Pulmonary artery endothelial cell (primary cell): Measurements from ENCODE around the gene RSPRY1. TPM values are rescaled to one million over a fixed set of nuclear protein-coding genes. Genes with fewer than 3 reads are reported as not detected.

Source experiments
- DNase-seq: peaks from one replicate; pipeline ENCODE4 v3.0.0-alpha.2; 2011; ENCODE audit warnings: low read depth, low spot score
- total RNA-seq: library from RNA; depleted of rRNA; stranded (reverse); fragments of >200 nt; gene quantifications from 2 replicates; pipeline ENCODE4 v1.2.3, GENCODE V29; 2014

The RSPRY1 gene
- 65.5 and 90.7 TPM in 2 replicates for total RNA-seq

DNA sequence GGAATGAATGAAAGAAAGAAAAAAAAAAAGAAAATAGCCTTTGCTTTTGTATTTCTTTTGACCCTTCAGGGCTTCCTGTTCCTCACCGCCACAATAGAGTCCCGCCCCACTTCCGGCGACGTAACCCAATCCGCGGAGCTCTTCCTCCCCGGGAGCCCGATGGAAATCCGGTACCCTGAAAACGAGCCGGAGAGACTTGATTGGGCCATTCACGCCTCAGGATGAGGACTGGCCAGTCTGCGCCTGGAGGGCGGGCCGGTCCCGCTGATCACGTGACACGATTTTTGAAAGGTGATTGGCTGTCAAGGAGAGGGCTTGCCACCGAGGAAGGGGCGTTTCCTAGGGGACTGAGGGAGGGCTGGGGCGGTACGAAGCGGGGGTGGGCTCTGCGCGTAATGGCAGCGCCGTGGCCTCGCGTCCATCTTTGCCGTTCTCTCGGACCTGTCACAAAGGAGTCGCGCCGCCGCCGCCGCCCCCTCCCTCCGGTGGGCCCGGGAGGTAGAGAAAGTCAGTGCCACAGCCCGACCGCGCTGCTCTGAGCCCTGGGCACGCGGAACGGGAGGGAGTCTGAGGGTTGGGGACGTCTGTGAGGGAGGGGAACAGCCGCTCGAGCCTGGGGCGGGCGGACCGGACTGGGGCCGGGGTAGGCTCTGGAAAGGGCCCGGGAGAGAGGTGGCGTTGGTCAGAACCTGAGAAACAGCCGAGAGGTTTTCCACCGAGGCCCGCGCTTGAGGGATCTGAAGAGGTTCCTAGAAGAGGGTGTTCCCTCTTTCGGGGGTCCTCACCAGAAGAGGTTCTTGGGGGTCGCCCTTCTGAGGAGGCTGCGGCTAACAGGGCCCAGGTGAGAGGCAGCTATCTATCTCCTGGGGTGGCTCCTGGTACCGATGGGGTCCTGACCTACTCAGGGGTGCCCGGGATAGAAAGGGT lies at the start of gene RSPRY1, which contains the start of gene PSME3IP1:
Gene RSPRY1 (plus strand): TSS at position 385 of the 927 bp plus-strand sequence. CDS start 18,330 bp downstream, outside the sequence.
Gene PSME3IP1 (minus strand): TSS at position 95 of the 927 bp plus-strand sequence. CDS start 12,185 bp downstream, outside the sequence.
- DNase-seq = peak; percentile 97

DNA sequence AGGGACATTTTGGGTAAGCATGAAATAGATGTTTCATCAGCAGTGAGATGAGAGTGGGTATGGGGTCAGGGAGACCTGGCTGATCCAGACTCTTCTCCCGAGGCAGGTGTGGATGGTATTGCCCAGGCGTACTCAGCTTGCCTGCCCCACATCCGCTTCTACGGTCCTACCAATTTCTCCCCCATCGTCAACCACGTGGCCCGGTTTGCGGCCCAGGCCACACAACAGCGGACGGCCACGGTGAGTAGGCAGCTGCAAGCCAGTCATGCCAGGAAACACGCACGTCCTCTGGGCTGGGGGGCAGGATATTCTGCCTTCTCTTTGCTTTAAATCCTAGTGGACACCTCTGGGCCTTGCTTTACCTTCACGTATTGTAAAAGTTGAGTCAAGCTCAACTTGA lies 49.1 kb upstream of the RSPRY1 start:
- no peak for DNase-seq

- DNase-seq = no peak
Observed at GRCh38 chr16:57137566-57138273, 48.4 kb upstream of the RSPRY1 start.

- no peak for DNase-seq
Observed at GRCh38 chr16:57138281-57138935, 47.7 kb upstream of the RSPRY1 start.

DNA sequence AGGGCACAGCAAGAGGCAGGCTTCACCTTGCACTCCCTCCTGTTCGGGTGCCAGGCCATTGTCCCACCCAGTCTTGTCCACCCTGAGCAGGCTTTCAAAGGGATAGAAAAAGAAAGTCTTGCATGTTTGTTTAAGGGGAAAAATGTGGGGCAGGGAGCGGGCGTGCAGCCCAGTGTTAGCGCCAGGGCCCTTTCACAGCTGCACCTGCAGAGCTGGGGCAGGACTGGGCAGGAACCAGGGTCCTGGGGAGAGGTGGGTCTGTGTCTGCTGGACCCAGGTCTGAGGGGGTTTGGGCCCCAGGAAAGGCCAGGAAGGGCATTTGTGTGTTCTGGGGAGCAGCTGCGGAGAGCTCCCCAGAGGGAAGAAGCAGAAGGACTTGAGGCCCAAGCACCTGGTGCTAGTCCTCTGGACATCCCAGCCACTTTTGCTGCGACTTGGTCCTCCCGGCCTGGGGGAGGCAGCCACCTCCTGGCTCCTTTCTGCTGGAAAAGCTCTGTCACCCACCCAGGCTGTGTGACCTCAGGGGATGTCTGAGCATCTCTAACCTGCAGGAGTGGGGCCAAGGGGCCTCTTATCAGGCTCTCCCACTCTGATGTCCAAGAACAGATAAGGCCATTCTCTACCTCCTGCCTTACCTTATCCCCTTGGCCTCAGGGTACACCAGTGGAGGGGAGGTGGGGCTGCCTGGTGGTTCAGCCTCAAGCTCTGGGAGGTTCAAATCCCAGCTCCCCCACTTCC lies 45.0 kb upstream of the RSPRY1 start:
- no peak for DNase-seq

DNA sequence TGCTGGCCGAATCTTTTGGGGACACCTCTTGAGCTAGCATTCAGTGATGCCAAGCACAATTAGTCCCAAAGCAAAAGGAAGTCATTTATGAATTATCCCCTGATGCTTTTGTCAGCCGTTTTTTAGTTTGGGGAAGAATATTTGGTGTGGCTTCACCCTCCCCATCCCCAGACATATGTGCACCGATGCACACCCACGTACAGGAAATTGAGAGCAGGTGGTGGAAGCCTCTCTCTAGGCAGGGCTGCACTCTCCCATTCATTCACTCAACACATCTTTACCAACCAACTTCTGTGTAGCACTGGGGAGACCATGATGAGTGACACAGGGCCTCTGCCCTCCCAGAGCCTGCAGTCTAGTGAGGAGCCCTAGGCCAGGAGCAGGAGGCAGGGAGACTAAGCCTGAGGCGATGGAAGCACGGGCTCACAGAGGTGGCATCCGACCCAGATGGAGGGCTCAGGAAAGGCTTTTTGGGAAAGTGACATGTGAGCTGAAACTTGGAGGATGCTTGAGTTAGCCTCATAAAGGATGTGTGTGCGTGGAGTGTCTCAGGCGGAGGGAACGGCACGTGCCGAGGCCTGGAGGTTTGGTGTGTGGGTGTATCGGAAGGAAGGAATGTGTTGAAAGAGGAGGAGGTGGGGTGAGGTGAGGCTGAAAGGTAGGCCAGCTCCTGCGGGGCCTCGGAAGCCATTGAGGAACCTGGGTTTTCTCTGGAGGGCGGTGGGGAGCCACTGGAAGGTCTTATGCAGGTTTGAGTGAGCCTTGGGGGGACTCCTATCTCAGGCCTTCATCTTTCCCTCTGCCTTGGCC lies 44.1 kb upstream of the RSPRY1 start:
- DNase-seq = no peak

- DNase-seq = no peak
Observed at GRCh38 chr16:57143149-57143921, 42.8 kb upstream of the RSPRY1 start.

DNA sequence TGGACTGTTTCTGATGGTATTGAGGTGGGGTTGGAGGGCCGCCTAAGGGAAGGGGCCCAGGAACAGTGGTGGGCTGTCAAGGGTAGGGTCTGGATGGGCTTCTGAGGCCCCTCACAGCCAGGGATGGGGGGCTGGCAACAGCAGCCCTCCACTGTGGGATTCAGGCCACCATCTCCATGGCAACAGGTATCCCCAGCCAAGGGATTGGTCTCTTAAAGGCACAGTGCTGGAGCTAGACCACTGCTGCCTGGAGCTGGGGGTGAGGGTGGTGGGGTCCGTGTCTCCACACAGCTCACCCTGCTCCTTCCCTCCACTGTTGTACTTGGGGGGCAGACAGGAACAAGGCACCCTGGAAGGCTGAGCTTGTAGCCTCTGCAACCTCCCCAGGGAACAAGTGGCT lies 42.1 kb upstream of the RSPRY1 start:
- no peak for DNase-seq

DNA sequence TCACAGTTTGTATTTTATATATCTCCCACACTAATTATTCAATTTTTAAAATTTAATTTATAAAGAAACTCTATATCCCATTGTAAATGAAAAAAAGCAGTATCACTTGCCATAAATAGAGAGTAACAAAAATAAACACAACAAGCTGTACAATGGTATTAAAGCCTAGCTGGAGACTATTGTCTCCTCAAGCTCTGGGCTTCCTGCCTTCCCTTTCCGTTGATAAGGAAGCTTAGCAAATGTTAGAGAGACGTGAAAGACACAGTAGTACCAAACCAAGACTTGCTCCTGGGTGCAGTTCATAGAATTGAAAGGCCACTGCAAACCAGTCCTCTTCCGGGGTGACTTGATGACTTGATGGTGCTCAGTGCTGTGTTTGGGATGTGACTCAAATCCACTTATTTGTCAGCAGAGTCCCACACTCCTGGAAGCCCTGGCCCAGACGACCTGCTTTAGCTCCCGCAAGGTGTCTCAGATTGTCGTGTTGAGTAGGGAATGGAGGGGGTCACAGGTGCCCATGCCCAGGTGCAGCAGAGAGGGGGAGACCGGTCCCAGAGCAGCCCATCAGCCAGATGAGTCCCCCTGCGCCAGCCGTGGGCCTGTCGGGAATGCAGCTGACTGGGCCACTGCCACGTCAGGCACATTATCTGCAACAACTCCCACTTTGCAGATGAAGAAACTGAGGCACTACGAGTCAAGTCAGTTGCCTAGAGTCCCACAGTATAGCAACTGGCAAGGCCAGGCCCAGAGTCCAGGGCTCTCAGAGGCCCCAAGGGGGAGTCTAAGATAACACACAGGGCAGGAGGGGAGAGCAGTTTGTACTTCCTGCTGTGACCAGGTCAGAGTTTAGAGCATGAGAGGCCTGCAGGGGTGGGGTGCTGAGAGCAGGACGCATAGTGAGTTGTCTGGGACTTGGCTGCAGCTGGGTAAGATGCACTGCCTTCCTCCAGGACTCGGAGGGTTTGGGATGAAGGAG lies 40.8 kb upstream of the RSPRY1 start:
- DNase-seq = peak; percentile 52

GRCh38 chr16:57146040-57146647 lies 40.0 kb upstream of the RSPRY1 start:
- no peak for DNase-seq

- no peak for DNase-seq
Observed at GRCh38 chr16:57146735-57147134, 39.4 kb upstream of the RSPRY1 start.

DNA sequence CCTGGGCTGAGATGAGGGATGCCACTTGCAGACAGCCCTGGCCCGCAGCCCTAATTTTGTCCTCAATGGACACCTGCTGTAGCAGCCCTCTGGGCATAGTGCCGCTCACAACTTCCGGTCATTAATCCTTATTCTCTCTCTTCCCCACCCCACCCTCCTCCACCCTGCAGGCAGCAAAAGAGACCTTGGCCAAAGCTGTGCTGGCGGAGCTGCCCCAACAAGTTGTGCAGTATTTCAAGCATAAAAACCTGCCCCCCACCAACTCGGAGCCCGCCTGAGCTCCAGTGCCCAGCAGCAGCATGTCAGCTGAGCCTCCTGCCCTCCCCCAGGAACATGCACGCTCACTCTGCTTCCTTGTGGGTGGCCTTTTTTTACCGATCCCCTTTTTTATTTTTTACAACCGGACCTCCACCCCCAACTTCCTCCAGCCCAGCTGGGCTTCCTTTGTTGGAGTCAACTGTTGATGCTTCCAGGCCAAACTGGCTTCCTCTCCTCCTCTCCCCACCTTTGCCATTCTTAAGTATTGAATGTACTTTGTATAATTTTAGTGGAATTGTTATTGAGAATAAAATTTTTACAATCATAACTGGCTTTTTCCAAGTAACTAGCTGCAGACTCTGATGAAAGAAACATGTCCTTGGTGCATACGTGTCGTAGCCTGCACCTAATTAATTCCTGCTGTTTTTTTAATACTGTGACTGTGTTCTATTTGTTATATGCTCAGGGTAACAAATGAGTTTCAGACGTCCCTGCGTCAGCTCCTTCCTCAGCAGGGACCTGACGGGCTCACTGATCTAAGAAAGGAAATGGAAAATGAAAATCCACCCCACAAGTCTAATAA lies 38.5 kb upstream of the RSPRY1 start:
- DNase-seq = no peak

DNA sequence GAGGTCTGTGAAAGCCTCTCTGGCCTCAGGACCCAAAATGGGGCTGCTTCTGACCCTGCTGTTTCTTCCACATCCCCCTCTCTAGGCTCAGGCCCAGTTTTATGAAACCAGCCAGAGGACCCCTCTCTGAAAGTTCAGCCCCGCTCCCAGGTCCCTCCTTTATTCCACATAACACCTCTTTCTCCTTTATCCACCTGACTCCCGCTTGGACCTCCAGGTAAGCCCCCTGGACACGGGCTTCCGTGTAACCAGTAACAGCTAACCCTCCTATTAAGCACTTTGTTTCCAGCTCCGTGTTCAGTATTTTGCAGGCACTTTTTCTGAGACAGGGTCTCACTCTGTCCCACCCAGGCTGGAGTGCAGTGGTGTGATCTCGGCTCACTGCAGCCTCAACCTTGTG lies 37.6 kb upstream of the RSPRY1 start:
- no peak for DNase-seq

DNA sequence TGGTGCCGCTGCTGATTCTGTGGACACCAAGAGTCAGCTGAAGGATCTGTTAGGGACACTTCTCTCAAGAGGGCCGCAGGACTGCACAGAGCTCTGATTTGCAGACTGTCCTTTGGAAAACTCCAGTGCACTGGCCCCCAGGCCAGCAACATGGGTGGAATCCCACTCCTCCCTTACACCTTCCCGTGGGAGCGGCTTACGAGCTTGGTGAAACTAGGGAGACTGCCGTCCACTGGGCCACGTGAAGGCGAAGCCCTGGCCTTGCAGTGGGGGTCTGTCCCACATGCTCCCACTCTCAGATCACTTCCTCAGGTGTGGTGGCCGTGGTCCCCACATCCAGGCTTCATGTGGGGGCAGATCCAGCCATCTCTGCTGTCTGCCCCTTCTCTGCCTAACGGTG lies 36.7 kb upstream of the RSPRY1 start:
- DNase-seq = no peak

DNA sequence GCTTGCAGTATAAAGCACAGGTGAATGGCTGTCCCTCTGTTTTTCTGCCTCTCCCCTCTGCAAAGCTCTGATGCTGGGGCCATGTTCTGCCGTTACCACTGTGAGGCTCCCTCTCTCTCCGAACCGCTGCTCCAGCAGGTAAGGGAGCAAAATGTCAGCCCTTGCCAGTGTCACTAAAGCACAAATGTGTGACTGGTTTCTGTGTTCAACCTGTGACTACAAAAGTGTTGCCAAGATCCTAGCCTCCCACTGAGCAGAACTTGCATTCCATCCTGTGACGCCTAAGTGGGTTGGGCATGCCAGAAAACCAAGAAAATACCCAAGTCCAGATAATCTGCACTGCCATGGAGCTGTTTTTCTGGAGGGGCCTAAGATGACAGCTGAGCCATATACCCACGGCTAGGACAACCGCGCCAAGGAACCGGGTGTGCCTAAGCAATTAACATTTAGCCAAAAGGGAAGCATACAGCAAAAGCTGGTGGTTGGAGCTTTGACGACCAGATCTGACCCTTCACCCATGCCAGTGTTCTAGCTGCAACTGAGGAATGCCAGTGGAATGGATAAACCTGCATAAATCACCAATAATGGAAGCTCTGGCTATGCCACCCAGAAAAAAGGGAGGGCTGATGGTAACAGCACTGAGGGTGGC lies 35.3 kb upstream of the RSPRY1 start:
- no peak for DNase-seq

DNA sequence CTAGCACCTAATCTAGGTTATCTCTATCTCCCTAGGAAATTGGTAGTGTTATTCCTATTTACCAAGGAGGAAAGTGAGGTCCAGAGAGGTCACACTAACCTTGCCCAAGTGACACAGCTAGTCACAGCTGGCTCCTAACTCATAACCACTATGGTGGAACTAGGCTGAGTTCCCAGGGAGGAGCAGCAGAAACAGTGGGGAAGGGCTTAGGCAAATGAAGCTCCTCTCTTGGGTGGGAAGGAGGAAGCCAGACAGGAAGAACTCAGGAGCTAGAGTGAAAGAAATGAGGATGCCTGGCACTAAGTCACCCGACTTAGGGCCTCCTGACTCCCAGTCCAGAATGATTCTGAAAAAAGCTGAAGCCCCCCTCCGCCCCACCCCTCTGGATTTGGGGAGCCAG lies 34.8 kb upstream of the RSPRY1 start:
- no peak for DNase-seq
